T-helper 1 cell treated with Interleukin-12 subunit alpha and Interleukin-12 subunit beta and Interleukin-4 antibody, amounts not matched to agents 30 ng/mL and 1 ng/mL, for 36 hours (primary cell): ENCODE data around the gene DNTTIP2. TPM values are rescaled to one million over a fixed set of nuclear protein-coding genes. Genes with fewer than 3 reads are reported as not detected.
"Not testable (repeated sequence)": the region's sequence is repeated elsewhere in the genome, so short reads cannot be mapped to it uniquely, and the experiment has no call there.

Source experiments
- intact Hi-C: fragments of 100-400 bp; cut with micrococcal nuclease; formaldehyde crosslinking; loops from one replicate; pipeline ENCODE4 v1.15.1; 2024
- total RNA-seq: library from RNA; stranded (reverse); gene quantifications from 2 replicates; pipeline ENCODE4 v1.2.3, GENCODE V29; 2022

The DNTTIP2 gene
- total RNA-seq, 1 donor from 2014 or later, result 66.3 TPM

DNA sequence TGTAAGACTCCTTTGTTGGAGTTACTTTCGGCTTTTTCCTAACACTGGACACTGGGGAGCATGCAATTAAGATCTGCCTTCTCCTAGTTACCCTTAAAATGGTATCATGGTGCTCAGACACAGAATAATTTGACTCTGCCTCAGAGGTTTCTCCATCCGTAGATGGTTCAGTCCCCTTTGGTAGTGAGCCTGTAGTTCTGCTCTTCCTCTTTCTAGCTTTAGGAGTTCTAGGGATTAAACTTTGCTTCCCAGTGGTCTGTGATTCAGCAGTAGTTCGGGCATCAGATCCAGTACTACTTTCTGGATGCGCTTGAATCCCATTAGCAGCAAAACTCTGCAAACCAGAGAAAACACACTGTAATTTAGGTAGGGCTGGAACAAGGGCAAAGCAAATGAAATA is 1.5 kb downstream of the DNTTIP2 start:
- intact Hi-C loops, result loop anchor here (10.0 kb wide), 2 partner anchors 793 to 1043 kb away; partner anchors contain the start of gene RPL5

- intact Hi-C loops, result loop anchor here (10.0 kb wide), 2 partner anchors 791 to 1041 kb away; partner anchors contain the start of gene RPL5
Observed at GRCh38 chr1:93876244-93876643, 2.8 kb downstream of the DNTTIP2 start.

- intact Hi-C loops, result loop anchor here (1.0 to 10.0 kb wide), 5 partner anchors 27 to 1039 kb away; partner anchors contain the start of gene RPL5
Observed at GRCh38 chr1:93874025-93874651, 4.9 kb downstream of the DNTTIP2 start.

DNA sequence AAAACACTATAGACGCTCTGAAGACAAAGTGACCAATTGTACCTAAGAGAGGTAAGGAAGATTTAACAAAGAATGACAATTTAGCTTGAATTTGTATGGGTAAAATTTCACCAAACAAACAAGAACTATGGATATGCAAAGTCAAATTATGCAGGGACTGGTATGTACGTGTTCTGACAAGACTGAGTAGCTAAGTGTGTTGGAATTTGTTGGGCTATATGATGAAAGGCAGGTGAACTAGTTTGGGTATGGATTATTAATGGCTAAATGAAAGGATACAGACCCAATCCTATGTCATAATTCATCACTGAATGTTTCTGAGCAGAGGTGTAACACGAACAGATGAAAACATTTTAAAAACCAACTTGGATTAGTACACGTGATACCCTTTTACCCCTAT is 7.6 kb downstream of the DNTTIP2 start:
- intact Hi-C loops, result loop anchor here (10.0 kb wide), 2 partner anchors 787 to 1037 kb away; partner anchors contain the start of gene RPL5

GRCh38 chr1:93869653-93870052 is 9.4 kb downstream of the DNTTIP2 start:
- intact Hi-C loops, result loop anchor here (10.0 kb wide), 2 partner anchors 785 to 1035 kb away; partner anchors contain the start of gene RPL5

GRCh38 chr1:93868492-93868891 is 10.5 kb downstream of the DNTTIP2 start:
- intact Hi-C loops, result not testable (repeated sequence)

DNA sequence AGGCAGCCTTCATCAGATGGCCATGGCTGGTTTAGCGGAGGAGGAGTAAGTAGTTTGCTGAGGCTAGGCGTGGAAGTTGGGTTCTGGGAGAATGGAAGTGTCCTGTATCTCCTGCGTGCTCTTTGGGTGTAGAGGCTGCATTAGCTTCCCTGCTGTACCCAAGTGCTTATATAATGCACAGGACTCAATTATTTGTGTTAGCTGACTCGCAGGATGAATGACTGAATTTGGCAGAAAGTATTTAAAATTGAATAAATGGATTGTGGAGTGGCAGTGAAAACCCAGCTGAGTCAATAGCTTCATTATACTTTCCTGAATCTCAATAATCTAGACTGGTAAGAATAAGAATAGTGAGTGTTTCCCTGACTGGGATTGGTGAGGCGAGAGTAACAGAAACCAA is 13.8 kb downstream of the DNTTIP2 start:
- intact Hi-C loops, result no loop called here

GRCh38 chr1:93864175-93864574 is 14.8 kb downstream of the DNTTIP2 start:
- intact Hi-C loops, result no loop called here

DNA sequence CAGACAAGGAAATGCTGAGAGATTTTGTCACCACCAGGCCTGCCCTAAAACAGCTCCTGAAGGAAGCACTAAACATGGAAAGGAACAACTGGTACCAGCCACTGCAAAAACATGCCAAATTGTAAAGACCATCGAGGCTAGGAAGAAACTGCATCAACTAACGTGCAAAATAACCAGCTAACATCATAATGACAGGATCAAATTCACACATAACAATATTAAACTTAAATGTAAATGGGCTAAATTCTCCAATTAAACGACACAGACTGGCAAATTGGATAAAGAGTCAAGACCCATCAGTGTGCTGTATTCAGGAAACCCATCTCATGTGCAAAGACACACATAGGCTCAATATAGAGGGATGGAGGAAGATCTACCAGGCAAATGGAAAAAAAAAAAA is 21.4 kb downstream of the DNTTIP2 start:
- intact Hi-C loops, result not testable (repeated sequence)

- intact Hi-C loops, result not testable (repeated sequence)
Observed at GRCh38 chr1:93855983-93856382, 23.0 kb downstream of the DNTTIP2 start.

DNA sequence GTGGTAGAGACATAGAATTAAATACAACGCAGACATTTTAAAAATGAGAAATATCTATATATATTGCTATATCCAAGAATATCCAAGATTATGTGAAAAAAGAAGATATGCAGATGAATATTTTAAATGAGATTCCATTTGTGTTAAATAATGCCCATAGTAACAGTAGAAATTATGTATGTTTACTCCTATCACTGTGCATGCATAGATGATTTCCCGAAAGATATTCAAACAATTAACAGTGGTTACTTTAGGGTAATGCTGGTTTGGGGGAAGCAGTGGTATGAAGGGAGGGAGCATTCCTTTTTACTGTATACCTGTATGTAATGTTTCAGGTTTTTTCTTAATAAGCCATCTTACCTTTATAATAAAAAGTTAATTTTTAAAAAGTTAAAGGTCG is 25.1 kb downstream of the DNTTIP2 start:
- intact Hi-C loops, result no loop called here

- intact Hi-C loops, result no loop called here
Observed at GRCh38 chr1:93851878-93852277, 27.1 kb downstream of the DNTTIP2 start.

- intact Hi-C loops, result no loop called here
Observed at GRCh38 chr1:93851327-93851712, 27.7 kb downstream of the DNTTIP2 start.

GRCh38 chr1:93850687-93851326 is 28.2 kb downstream of the DNTTIP2 start:
- intact Hi-C loops, result loop anchor here (1.0 kb wide), 1 partner anchor 413 kb away; no protein-coding TSS in a partner anchor

- intact Hi-C loops, result loop anchor here (5.0 to 10.0 kb wide), 6 partner anchors 169 to 1364 kb away; partner anchors contain the start of genes DIPK1A, GFI1 and RPL5
Observed at GRCh38 chr1:93848350-93848883, 30.6 kb downstream of the DNTTIP2 start.

- intact Hi-C loops, result loop anchor here (1.0 to 10.0 kb wide), 15 partner anchors 26 to 1386 kb away; partner anchors contain the start of genes ABCD3, ALG14, CCDC18 and DIPK1A
Observed at GRCh38 chr1:93847811-93848288, 31.2 kb downstream of the DNTTIP2 start.

DNA sequence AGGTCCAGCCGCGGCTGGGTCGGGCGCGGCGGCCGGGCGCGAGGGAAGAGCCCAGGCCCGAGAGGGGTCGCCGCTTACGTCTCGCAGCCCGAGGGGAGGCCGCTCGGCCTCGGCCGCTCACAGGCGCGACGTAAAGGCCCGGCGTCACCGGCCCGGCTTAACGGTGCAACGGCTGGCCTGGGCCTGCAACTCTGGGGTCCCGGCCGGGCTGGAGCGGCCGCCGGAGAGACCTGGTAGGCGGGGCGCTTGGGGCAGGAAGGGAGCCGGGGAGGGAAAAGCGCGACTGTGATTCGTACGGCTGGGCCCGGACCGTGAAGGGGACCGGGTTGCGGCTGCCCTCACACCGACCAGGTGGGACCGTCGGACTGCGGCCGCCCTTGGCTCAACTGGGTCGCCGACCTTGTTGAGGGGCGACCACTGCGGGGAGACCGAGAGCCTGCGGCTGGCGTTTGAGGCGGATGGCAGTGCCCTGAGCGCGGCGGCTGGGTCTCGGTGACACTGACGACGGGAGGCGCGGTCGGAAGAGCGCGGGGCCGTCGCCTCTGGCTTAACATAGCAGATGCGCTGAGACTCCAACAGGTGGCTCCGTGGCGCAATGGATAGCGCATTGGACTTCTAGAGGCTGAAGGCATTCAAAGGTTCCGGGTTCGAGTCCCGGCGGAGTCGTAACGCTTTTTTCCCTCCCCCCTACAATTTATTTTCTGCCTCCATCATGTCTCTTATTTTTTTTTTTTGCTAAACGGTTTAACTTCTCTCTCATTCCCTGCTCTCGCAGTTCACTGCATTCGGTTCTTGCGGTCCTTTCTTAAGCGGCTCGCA is 31.8 kb downstream of the DNTTIP2 start:
- intact Hi-C loops, result loop anchor here (1.0 to 10.0 kb wide), 17 partner anchors 27 to 1387 kb away; partner anchors contain the start of genes ABCD3, ALG14, CCDC18 and DIPK1A

GRCh38 chr1:93846206-93846991 is 32.6 kb downstream of the DNTTIP2 start:
- intact Hi-C loops, result loop anchor here (1.0 to 10.0 kb wide), 9 partner anchors 171 to 1362 kb away; partner anchors contain the start of genes ALG14, DIPK1A, DR1 and GFI1

DNA sequence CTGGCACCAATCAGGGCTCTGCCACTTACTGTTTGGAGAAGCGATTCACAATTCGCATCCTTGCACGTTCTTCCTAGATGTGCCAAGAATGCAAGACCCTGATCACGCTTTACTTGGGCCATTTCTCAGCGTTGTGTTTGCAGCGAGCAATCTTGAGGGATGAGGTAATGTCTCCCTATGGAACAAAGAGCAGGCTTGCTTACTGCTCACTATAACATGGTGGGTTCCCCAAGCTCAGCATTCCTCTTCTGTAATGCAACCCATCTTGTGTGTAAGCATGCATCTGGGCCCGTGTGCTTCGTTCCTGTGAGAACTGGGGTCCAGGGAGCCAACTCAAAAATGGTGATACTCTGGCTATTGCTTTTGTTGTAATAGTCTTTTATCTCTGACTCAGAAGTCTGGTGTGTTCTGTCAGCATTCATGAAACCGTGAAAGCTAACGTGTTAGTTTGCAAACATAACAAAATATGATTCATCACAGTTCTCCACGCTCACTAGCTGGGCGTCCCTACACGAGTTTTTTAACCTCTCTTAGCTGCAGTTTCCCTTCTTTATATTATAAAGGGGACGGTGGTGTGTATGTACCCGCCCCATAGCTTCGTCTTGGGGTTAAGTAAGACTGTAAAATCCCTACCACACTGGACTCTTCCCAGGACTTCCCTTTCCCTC is 33.3 kb downstream of the DNTTIP2 start:
- intact Hi-C loops, result loop anchor here (1.0 to 10.0 kb wide), 9 partner anchors 172 to 1361 kb away; partner anchors contain the start of genes ALG14, DIPK1A, DR1 and GFI1
